ENCODE measurements around the gene ABL2.

The ABL2 gene

GRCh38 chr1:179061360-179062282 lies 167.9 kb downstream of the ABL2 start:
- Histone ChIP-seq H3K36me3 (ENCODE audit: control insufficient read depth, insufficient read depth, low read length) (peaks cover under 1% of the 10 kb centered on the region), H3K27ac (ENCODE audit: insufficient read depth, low read depth, low read length, poor library complexity, severe bottlenecking) (no peak overlapping the region), H3K4me3 (ENCODE audit: insufficient read depth, low read depth, low read length) (no peak overlapping the region), H3K4me1 (ENCODE audit: control insufficient read depth, insufficient read depth, low read length) (no peaks in the 10 kb centered on the region), H3K9me3 (ENCODE audit: control insufficient read depth, low read length) (no peaks in the 10 kb centered on the region), H3K27me3 (ENCODE audit: control insufficient read depth, insufficient read depth, low read length, poor library complexity, severe bottlenecking) (no peaks in the 10 kb centered on the region)
- 90 to 94% methylated on average over 7 to 8 of the region's 8 CpGs for WGBS, 2 experiments

- Histone ChIP-seq H3K4me3 (ENCODE audit: insufficient read depth, low read depth, low read length) (no peak overlapping the region), H3K27ac (ENCODE audit: insufficient read depth, low read depth, low read length, poor library complexity, severe bottlenecking) (no peak overlapping the region), H3K9me3 (ENCODE audit: control insufficient read depth, low read length) (no peaks in the 10 kb centered on the region), H3K4me1 (ENCODE audit: control insufficient read depth, insufficient read depth, low read length) (no peaks in the 10 kb centered on the region), H3K27me3 (ENCODE audit: control insufficient read depth, insufficient read depth, low read length, poor library complexity, severe bottlenecking) (no peaks in the 10 kb centered on the region), H3K36me3 (ENCODE audit: control insufficient read depth, insufficient read depth, low read length) (peaks cover 8% of the 10 kb centered on the region)
- 86 to 90% methylated on average over 3 of the region's 3 CpGs for WGBS, 2 experiments
Observed at GRCh38 chr1:179058487-179059483, 170.7 kb downstream of the ABL2 start.

GRCh38 chr1:179055937-179056336 lies 173.5 kb downstream of the ABL2 start:
- no peaks in the 10 kb centered on the region for H3K4me1 ChIP-seq (ENCODE audit: control insufficient read depth, insufficient read depth, low read length)
- 91 to 95% methylated on average over 2 of the region's 2 CpGs for WGBS, 2 experiments
- H3K4me3 ChIP-seq (ENCODE audit: insufficient read depth, low read depth, low read length): no peak overlapping the region
- H3K36me3 ChIP-seq (ENCODE audit: control insufficient read depth, insufficient read depth, low read length): peaks cover 8% of the 10 kb centered on the region
- no peaks in the 10 kb centered on the region for H3K27me3 ChIP-seq (ENCODE audit: control insufficient read depth, insufficient read depth, low read length, poor library complexity, severe bottlenecking)
- no peak overlapping the region for H3K27ac ChIP-seq (ENCODE audit: insufficient read depth, low read depth, low read length, poor library complexity, severe bottlenecking)
- no peaks in the 10 kb centered on the region for H3K9me3 ChIP-seq (ENCODE audit: control insufficient read depth, low read length)

GRCh38 chr1:179053486-179053885 lies 176.0 kb downstream of the ABL2 start:
- peaks cover 8% of the 10 kb centered on the region for H3K36me3 ChIP-seq (ENCODE audit: control insufficient read depth, insufficient read depth, low read length)
- H3K4me1 ChIP-seq (ENCODE audit: control insufficient read depth, insufficient read depth, low read length): no peaks in the 10 kb centered on the region
- H3K9me3 ChIP-seq (ENCODE audit: control insufficient read depth, low read length): no peaks in the 10 kb centered on the region
- H3K27ac ChIP-seq (ENCODE audit: insufficient read depth, low read depth, low read length, poor library complexity, severe bottlenecking): no peak overlapping the region
- H3K4me3 ChIP-seq (ENCODE audit: insufficient read depth, low read depth, low read length): no peak overlapping the region
- no peaks in the 10 kb centered on the region for H3K27me3 ChIP-seq (ENCODE audit: control insufficient read depth, insufficient read depth, low read length, poor library complexity, severe bottlenecking)
- WGBS, 2 experiments: 92 to 100% methylated on average over 2 of the region's 2 CpGs

- Histone ChIP-seq H3K27me3 (ENCODE audit: control insufficient read depth, insufficient read depth, low read length, poor library complexity, severe bottlenecking) (no peaks in the 10 kb centered on the region), H3K27ac (ENCODE audit: insufficient read depth, low read depth, low read length, poor library complexity, severe bottlenecking) (no peak overlapping the region), H3K9me3 (ENCODE audit: control insufficient read depth, low read length) (no peaks in the 10 kb centered on the region), H3K4me1 (ENCODE audit: control insufficient read depth, insufficient read depth, low read length) (no peaks in the 10 kb centered on the region), H3K36me3 (ENCODE audit: control insufficient read depth, insufficient read depth, low read length) (peaks cover 8% of the 10 kb centered on the region), H3K4me3 (ENCODE audit: insufficient read depth, low read depth, low read length) (no peak overlapping the region)
- 92 to 96% methylated on average over 2 of the region's 2 CpGs for WGBS, 2 experiments
Observed at GRCh38 chr1:179052776-179053175, 176.7 kb downstream of the ABL2 start.
